Hematopoietic multipotent progenitor cell treated with erythropoietin and hydrocortisone succinate and interleukin-3 and kit ligand, for 15 days (in vitro differentiated cells): ENCODE data around the gene VPS37D.
"Not testable (repeated sequence)": the region's sequence is repeated elsewhere in the genome, so short reads cannot be mapped to it uniquely, and the experiment has no call there.

Source experiments
- DNase-seq: peaks from one replicate; pipeline ENCODE4 v3.0.0-alpha.2; 2015; ENCODE audit warnings: low spot score

Gene VPS37D

GRCh38 chr7:73646785-73647724 is 20.6 kb upstream of the VPS37D start:
- no peak for DNase-seq

- DNase-seq = no peak
These were observed 19.7 kb upstream of the VPS37D start for GRCh38 chr7:73647725-73648592.

GRCh38 chr7:73648593-73649332 is 18.9 kb upstream of the VPS37D start:
- DNase-seq = no peak

- no peak for DNase-seq
These were observed 18.1 kb upstream of the VPS37D start for GRCh38 chr7:73649576-73649975.

GRCh38 chr7:73650524-73650923 is 17.1 kb upstream of the VPS37D start:
- DNase-seq = no peak

- no peak for DNase-seq
These were observed 15.1 kb upstream of the VPS37D start for GRCh38 chr7:73652541-73652949.

GRCh38 chr7:73655309-73655708 is 12.3 kb upstream of the VPS37D start:
- DNase-seq = not testable (repeated sequence)

GRCh38 chr7:73659983-73660382 is 7.6 kb upstream of the VPS37D start:
- no peak for DNase-seq

GRCh38 chr7:73660594-73660993 is 7.0 kb upstream of the VPS37D start:
- not testable (repeated sequence) for DNase-seq

- DNase-seq = no peak
These were observed 4.6 kb upstream of the VPS37D start for GRCh38 chr7:73663033-73663432.

- DNase-seq = no peak
These were observed 663 bp downstream of the VPS37D start for GRCh38 chr7:73668103-73668885.

GRCh38 chr7:73668886-73669230 is 1.2 kb downstream of the VPS37D start:
- DNase-seq = no peak

- no peak for DNase-seq
These were observed 1.7 kb downstream of the VPS37D start for GRCh38 chr7:73669288-73669701.

- no peak for DNase-seq
These were observed 2.3 kb downstream of the VPS37D start for GRCh38 chr7:73669858-73670385.

GRCh38 chr7:73671322-73671661 is 3.7 kb downstream of the VPS37D start:
- DNase-seq = no peak

- DNase-seq = no peak
These were observed 4.3 kb downstream of the VPS37D start for GRCh38 chr7:73671857-73672445.

GRCh38 chr7:73674468-73675124 is 7.0 kb downstream of the VPS37D start:
- DNase-seq = no peak

GRCh38 chr7:73676062-73676461 is 8.4 kb downstream of the VPS37D start:
- DNase-seq = not testable (repeated sequence)

- no peak for DNase-seq
These were observed 11.2 kb downstream of the VPS37D start for GRCh38 chr7:73678862-73679261.

GRCh38 chr7:73679709-73680108 is 12.1 kb downstream of the VPS37D start:
- no peak for DNase-seq
